ENCODE measurements around the gene PRICKLE4.

DNA sequence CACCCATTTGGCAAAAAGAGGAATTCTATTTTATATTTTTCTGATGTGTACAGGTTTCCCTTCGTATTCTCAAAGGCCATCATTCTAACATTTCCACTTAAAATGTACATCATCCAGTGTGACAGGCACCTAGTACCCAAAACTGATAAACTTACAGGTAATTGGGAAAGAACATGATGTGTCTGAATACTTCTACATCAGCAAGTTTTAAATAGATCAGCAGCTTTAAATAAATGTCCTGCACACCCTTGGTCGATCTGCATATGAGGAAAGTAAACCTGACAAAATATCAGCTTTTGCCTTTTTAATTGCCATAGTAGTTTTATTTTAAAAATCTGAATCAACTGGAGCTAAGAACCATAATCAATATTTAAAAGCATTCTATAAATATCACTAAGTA, 33.4 kb downstream of the PRICKLE4 start:
- TF ChIP-seq, protein P1, sequence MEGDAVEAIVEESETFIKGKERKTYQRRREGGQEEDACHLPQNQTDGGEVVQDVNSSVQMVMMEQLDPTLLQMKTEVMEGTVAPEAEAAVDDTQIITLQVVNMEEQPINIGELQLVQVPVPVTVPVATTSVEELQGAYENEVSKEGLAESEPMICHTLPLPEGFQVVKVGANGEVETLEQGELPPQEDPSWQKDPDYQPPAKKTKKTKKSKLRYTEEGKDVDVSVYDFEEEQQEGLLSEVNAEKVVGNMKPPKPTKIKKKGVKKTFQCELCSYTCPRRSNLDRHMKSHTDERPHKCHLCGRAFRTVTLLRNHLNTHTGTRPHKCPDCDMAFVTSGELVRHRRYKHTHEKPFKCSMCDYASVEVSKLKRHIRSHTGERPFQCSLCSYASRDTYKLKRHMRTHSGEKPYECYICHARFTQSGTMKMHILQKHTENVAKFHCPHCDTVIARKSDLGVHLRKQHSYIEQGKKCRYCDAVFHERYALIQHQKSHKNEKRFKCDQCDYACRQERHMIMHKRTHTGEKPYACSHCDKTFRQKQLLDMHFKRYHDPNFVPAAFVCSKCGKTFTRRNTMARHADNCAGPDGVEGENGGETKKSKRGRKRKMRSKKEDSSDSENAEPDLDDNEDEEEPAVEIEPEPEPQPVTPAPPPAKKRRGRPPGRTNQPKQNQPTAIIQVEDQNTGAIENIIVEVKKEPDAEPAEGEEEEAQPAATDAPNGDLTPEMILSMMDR (IDR thresholded peaks at IDR 0.05): no peak
- no peak for TF ChIP-seq POLR2A (IDR thresholded peaks at IDR 0.05)
- TF ChIP-seq POLR2AphosphoS5 (IDR thresholded peaks at IDR 0.05): no peak
